Mesenteric fat pad (tissue), 1 donor: Measurements from ENCODE around the gene PVR. TPM values are rescaled to one million over a fixed set of nuclear protein-coding genes. Genes with fewer than 3 reads are reported as not detected.

Experiments
- microRNA-seq: library from miRNA; unstranded; fragments of <30 nt; microRNA quantifications from one replicate; pipeline ENCODE4 v1.2.0, GENCODE V29; 2020; ENCODE audit warnings: borderline number of aligned reads
- total RNA-seq: library from RNA; stranded (reverse); fragmentation: NEBNext Ultra II Directional; extraction: Animal tissue kit (Norgen Biotek cat#: 25700); gene quantifications from one replicate; pipeline ENCODE4 v1.2.1, GENCODE V29; 2021
- donor health status: DM: yes; HTN: yes; CAD: no.

Gene PVR
- total RNA-seq, 1 donor from 2014 or later, result 30.3 TPM

Small RNA genes lying within 50 kb of the gene (microRNA-seq; reads per million reads assigned to microRNA genes)
- not detected for gene MIR4531

Other genes starting within 250 kb of the PVR start
- gene ZNF285, start 242.3 kb upstream of the PVR start, total RNA-seq, result 0.93 TPM
- gene ZNF229, start 195.4 kb upstream of the PVR start, total RNA-seq, result 4.4 TPM
- 3.9 TPM for gene ZNF180, start 143.4 kb upstream of the PVR start, total RNA-seq
- gene CEACAM20, start 114.2 kb upstream of the PVR start, total RNA-seq, result not detected
- gene IGSF23, start 30.3 kb upstream of the PVR start, total RNA-seq, result not detected
- gene CEACAM19, start 27.6 kb downstream of the PVR start, total RNA-seq, result 3.7 TPM
- gene CEACAM16, start 55.2 kb downstream of the PVR start, total RNA-seq, result not detected
- gene BCL3, start 104.8 kb downstream of the PVR start, total RNA-seq, result 73.8 TPM
- not detected for gene CBLC, start 134.0 kb downstream of the PVR start, total RNA-seq
- 42.3 TPM for gene BCAM, start 165.2 kb downstream of the PVR start, total RNA-seq
- 103 TPM for gene NECTIN2, start 202.4 kb downstream of the PVR start, total RNA-seq
- gene TOMM40, start 247.3 kb downstream of the PVR start, total RNA-seq, result 60.5 TPM